Lung (tissue), 12 donors: ENCODE data around the gene HEATR3. TPM values are rescaled to one million over a fixed set of nuclear protein-coding genes. Genes with fewer than 3 reads are reported as not detected.

Experiments used
- ATAC-seq: fragments of 200-7000 bp; cut with Tn5 transposase; one replicate; pipeline ENCODE4 v1.9.1; 2020; ENCODE audit warnings: moderate number of reproducible peaks; ENCODE audit not compliant: insufficient read depth, low FRiP score
- DNase-seq, 3 donors: peaks; one replicate each; pipeline ENCODE4 v3.0.0-alpha.2; 2013 to 2017
- H3K27ac ChIP-seq, 2 donors: one replicate each; pipeline ENCODE4 v1.5.1; 2013; ENCODE audit warnings: mild to moderate bottlenecking in 2 of 2, moderate library complexity in 2 of 2, control low read depth in 1 of 2, inconsistent platforms in 1 of 2, low read depth in 1 of 2, low read length in 1 of 2
- H3K27me3 ChIP-seq, 3 donors: one replicate each; pipeline ENCODE4 v1.5.1; 2013; ENCODE audit warnings: low read length in 2 of 3; ENCODE audit not compliant: control insufficient read depth in 3 of 3, insufficient read depth in 3 of 3
- H3K36me3 ChIP-seq, 4 donors: one replicate each; pipeline ENCODE4 v1.5.1; 2013; ENCODE audit warnings: low read length in 4 of 4, mild to moderate bottlenecking in 1 of 4, moderate library complexity in 1 of 4; ENCODE audit not compliant: control insufficient read depth in 4 of 4, insufficient read depth in 4 of 4
- H3K4me1 ChIP-seq, 5 donors: one replicate each; pipeline ENCODE4 v1.5.1; 2013; ENCODE audit warnings: low read length in 5 of 5, mild to moderate bottlenecking in 2 of 5, moderate library complexity in 1 of 5; ENCODE audit not compliant: control insufficient read depth in 5 of 5, insufficient read depth in 5 of 5
- H3K4me3 ChIP-seq: one replicate; pipeline ENCODE4 v1.5.1; 2013; ENCODE audit warnings: mild to moderate bottlenecking, control low read depth, moderate library complexity
- H3K9ac ChIP-seq, 2 donors: one replicate each; pipeline ENCODE4 v1.5.1; 2013; ENCODE audit warnings: low read length in 2 of 2, control low read depth in 1 of 2; ENCODE audit not compliant: insufficient read depth in 1 of 2
- H3K9me3 ChIP-seq, 4 donors: one replicate each; pipeline ENCODE4 v1.5.1; 2013; ENCODE audit warnings: low read length in 3 of 4, mild to moderate bottlenecking in 1 of 4, moderate library complexity in 1 of 4; ENCODE audit not compliant: control insufficient read depth in 4 of 4, insufficient read depth in 3 of 4
- WGBS, 2 donors: extraction: QIAGEN DNeasy Blood & Tissue Kit; methylation state at CpG; one replicate each; pipeline ENCODE4 v1.1.7; 2013; 5-methylcytosine and 5-hydroxymethylcytosine counted together
- polyA plus RNA-seq, 2 donors: library from polyadenylated mRNA; stranded (reverse); fragments of 200-250 nt; gene quantifications; one replicate each; pipeline ENCODE4 v1.2.1, GENCODE V29; 2013
- total RNA-seq, 2 donors: library from RNA; depleted of rRNA in 1 of 2; stranded (reverse); fragments of >200 nt in 1 of 2; gene quantifications; one replicate each; pipeline ENCODE4 v1.2.1, GENCODE V29; 2014 to 2021
- TF ChIP-seq, protein P1 (sequence below): IDR thresholded peaks from 2 replicates; pipeline ENCODE4 v1.5.1; 2012; ENCODE audit warnings: mild to moderate bottlenecking; ENCODE audit errors: control extremely low read depth, extremely low read depth
- donor health status: control.
- donor health status: control.
- donor health status: Bipolar disorder and iron deficiency.
- donor health status: healthy.
- donor health status: DM: yes; HTN: yes; CAD: no.

Gene HEATR3
- total and polyA plus RNA-seq, 4 donors: 8.7 to 29.9 (median 14.1) TPM

GRCh38 chr16:50144211-50144610 is 78.4 kb downstream of the HEATR3 start:
- TF ChIP-seq, protein P1, sequence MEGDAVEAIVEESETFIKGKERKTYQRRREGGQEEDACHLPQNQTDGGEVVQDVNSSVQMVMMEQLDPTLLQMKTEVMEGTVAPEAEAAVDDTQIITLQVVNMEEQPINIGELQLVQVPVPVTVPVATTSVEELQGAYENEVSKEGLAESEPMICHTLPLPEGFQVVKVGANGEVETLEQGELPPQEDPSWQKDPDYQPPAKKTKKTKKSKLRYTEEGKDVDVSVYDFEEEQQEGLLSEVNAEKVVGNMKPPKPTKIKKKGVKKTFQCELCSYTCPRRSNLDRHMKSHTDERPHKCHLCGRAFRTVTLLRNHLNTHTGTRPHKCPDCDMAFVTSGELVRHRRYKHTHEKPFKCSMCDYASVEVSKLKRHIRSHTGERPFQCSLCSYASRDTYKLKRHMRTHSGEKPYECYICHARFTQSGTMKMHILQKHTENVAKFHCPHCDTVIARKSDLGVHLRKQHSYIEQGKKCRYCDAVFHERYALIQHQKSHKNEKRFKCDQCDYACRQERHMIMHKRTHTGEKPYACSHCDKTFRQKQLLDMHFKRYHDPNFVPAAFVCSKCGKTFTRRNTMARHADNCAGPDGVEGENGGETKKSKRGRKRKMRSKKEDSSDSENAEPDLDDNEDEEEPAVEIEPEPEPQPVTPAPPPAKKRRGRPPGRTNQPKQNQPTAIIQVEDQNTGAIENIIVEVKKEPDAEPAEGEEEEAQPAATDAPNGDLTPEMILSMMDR: no peak
- 79 to 93% methylated on average over 2 of the region's 2 CpGs for WGBS, 2 donors
- H3K27ac ChIP-seq: no peak overlapping the region

DNA sequence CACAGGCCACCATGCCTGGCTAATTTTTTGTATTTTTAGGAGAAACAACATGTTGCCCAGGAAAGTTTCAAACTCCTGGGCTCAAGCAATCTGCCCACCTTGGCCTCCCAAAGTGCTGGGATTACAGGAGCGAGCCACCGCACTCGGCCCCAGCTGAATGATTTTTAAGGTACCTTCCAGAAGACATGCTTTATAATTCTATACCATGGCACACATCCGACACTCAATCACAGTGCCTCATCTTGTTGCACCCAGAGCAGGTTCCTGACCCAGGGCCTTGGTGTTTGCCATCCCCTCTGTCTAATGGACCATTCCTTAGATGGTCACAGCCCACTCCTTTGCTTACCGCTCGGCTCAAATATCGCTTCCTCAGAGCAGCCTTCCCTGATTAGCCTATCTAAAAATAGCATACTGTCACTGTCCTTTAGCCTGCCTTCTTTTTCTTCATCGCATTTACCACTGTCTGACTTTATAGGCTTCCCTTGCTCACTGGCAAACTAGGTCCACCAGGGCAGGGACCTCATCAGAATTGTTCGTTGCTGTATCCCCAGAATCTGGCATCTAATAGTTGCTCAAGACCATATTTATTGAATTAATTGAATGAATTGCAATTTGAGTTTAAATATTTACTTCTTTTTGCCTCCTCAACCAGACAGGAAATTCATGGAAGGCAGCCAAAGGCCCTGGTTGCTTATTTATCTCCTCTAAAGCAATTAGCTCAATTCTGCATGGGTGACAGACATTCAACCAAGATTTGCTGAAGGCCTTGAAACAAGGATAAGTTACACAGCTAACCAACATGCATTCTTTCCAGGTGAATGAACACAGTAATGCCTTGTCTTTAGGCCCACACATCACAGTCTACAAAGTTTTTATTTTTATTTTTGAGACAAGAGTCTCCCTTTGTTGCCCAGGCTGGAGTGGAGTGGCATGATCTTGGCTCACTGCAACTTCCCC is 81.0 kb downstream of the HEATR3 start:
- no peak overlapping the region for H3K4me3 ChIP-seq
- no peaks in the 10 kb centered on the region for H3K27me3 ChIP-seq
- no peak overlapping the region for H3K9ac ChIP-seq
- 75 to 83% methylated on average over 9 of the region's 9 CpGs for WGBS, 2 donors
- TF ChIP-seq, protein P1: no peak
- DNase-seq: peak in 1 of 3 donors; percentile 19
- no peak for ATAC-seq
- H3K36me3 ChIP-seq: no peaks in the 10 kb centered on the region
- peaks cover 0 to 3% (median 0%) of the 10 kb centered on the region in 5 donors for H3K4me1 ChIP-seq
- no peak overlapping the region for H3K27ac ChIP-seq
- no peaks in the 10 kb centered on the region for H3K9me3 ChIP-seq

More at GRCh38 chr16:50144211-50144610, 78.4 kb downstream of the HEATR3 start:
- Histone ChIP-seq H3K27me3 (no peaks in the 10 kb centered on the region), H3K4me3 (no peak overlapping the region), H3K4me1 (peaks cover 0 to 3% (median 0%) of the 10 kb centered on the region in 5 donors), H3K36me3 (no peaks in the 10 kb centered on the region), H3K9me3 (no peaks in the 10 kb centered on the region), H3K9ac (no peak overlapping the region)
- no peak for DNase-seq
- ATAC-seq: no peak

GRCh38 chr16:50151322-50151721 is 85.6 kb downstream of the HEATR3 start:
- H3K36me3 ChIP-seq: no peaks in the 10 kb centered on the region
- no peak for ATAC-seq
- peaks cover 0 to 21% (median 9%) of the 10 kb centered on the region in 5 donors for H3K4me1 ChIP-seq
- 97 to 99% methylated on average over 5 of the region's 5 CpGs for WGBS, 2 donors
- TF ChIP-seq, protein P1: no peak
- H3K9me3 ChIP-seq: no peaks in the 10 kb centered on the region
- H3K27me3 ChIP-seq: no peaks in the 10 kb centered on the region
- no peak overlapping the region for H3K4me3 ChIP-seq
- DNase-seq: no peak
- H3K27ac ChIP-seq: no peak overlapping the region
- no peak overlapping the region for H3K9ac ChIP-seq
